IMR-90 (cell line): Measurements from ENCODE around the gene ELFN1.

ENCODE experiments used
- MXI1 ChIP-seq: IDR thresholded peaks from 2 replicates; pipeline ENCODE4 v1.6.1; 2012; ENCODE audit warnings: low read depth, mild to moderate bottlenecking, low read length, moderate library complexity, borderline replicate concordance
- POLR2A ChIP-seq: IDR thresholded peaks from 2 replicates; pipeline ENCODE4 v1.6.1; 2012; ENCODE audit warnings: mild to moderate bottlenecking, low read depth, low read length
- RCOR1 ChIP-seq: IDR thresholded peaks from 2 replicates; pipeline ENCODE4 v1.6.1; 2012; ENCODE audit warnings: mild to moderate bottlenecking, low read length, improper control_type of control experiment; ENCODE audit not compliant: insufficient replicate concordance

- TF ChIP-seq POLR2A (no peak), RCOR1 (no peak), MXI1 (no peak)
These were observed 32.9 kb upstream of the ELFN1 start for GRCh38 chr7:1637155-1637554.
